Astrocyte of the spinal cord (primary cell): Measurements from ENCODE around the gene VPS13A.
A peak's percentile ranks its signal among the peaks of the same experiment; 100 is the strongest.

Source experiments
- DNase-seq: peaks from one replicate; pipeline ENCODE4 v3.0.0; 2011; ENCODE audit warnings: low read depth, low spot score
- H3K4me3 ChIP-seq: 2 replicates; pipeline ENCODE4 v1.5.1; 2011; ENCODE audit warnings: low read depth, mild to moderate bottlenecking, low read length, moderate library complexity
- in situ Hi-C: cut with HindIII; loops from 2 replicates; pipeline ENCODE4 v1.10.0; 2017; ENCODE audit warnings: low sequenced_read_pairs
- TF ChIP-seq, protein P1 (sequence below): IDR thresholded peaks from 2 replicates; pipeline ENCODE4 v1.5.1; 2012; ENCODE audit warnings: low read depth, mild to moderate bottlenecking, low read length, inconsistent platforms

Gene VPS13A

GRCh38 chr9:77422969-77423368 is 245.6 kb downstream of the VPS13A start:
- in situ Hi-C loops, result no loop called here
- DNase-seq, result no peak
- TF ChIP-seq, protein P1, sequence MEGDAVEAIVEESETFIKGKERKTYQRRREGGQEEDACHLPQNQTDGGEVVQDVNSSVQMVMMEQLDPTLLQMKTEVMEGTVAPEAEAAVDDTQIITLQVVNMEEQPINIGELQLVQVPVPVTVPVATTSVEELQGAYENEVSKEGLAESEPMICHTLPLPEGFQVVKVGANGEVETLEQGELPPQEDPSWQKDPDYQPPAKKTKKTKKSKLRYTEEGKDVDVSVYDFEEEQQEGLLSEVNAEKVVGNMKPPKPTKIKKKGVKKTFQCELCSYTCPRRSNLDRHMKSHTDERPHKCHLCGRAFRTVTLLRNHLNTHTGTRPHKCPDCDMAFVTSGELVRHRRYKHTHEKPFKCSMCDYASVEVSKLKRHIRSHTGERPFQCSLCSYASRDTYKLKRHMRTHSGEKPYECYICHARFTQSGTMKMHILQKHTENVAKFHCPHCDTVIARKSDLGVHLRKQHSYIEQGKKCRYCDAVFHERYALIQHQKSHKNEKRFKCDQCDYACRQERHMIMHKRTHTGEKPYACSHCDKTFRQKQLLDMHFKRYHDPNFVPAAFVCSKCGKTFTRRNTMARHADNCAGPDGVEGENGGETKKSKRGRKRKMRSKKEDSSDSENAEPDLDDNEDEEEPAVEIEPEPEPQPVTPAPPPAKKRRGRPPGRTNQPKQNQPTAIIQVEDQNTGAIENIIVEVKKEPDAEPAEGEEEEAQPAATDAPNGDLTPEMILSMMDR, result no peak
- H3K4me3 ChIP-seq, result no peak overlapping the region

DNA sequence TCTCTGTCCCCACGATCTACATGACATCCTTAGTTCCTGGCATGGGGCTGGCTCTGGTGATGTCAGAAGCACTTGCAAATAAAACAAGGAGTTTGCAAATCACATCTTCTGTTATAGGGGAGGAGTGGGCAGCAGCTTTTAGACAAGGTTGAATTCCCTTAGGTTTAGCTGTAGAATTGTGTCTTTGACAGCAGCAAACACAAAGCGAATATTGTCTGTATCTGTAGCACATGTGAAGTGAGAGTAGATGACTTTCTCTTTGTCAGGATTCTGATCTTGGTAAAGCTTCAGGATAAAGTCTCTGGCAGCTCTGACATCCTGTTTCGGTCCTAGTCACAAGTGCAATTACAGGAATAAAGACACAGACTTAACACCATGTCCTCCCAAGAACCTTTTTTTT is 246.5 kb downstream of the VPS13A start:
- TF ChIP-seq, protein P1, result no peak
- in situ Hi-C loops, result no loop called here
- no peak overlapping the region for H3K4me3 ChIP-seq
- no peak for DNase-seq

GRCh38 chr9:77424993-77425392 is 247.7 kb downstream of the VPS13A start:
- TF ChIP-seq, protein P1, result no peak
- H3K4me3 ChIP-seq, result no peak overlapping the region
- DNase-seq, result peak; percentile 12
- in situ Hi-C loops, result no loop called here

DNA sequence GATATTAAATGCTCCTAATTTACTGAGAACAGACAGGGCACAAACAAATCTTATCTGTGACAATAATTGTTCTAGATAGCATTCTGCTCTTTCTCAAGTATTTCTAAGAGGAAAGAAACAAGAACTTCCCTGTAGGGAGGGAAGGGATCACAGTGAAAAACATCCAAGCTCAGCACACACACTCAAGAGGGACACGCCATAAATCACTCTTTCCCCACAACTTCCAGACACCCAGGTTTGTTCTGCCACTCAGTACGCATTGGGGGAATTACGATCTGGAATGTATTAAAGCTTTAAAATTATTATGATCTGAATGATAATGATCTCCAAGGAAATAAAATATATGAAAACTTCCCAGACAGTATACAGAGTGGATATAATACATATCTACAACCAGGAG is 249.4 kb downstream of the VPS13A start:
- no peak for DNase-seq
- in situ Hi-C loops, result no loop called here
- H3K4me3 ChIP-seq, result no peak overlapping the region
- TF ChIP-seq, protein P1, result no peak

DNA sequence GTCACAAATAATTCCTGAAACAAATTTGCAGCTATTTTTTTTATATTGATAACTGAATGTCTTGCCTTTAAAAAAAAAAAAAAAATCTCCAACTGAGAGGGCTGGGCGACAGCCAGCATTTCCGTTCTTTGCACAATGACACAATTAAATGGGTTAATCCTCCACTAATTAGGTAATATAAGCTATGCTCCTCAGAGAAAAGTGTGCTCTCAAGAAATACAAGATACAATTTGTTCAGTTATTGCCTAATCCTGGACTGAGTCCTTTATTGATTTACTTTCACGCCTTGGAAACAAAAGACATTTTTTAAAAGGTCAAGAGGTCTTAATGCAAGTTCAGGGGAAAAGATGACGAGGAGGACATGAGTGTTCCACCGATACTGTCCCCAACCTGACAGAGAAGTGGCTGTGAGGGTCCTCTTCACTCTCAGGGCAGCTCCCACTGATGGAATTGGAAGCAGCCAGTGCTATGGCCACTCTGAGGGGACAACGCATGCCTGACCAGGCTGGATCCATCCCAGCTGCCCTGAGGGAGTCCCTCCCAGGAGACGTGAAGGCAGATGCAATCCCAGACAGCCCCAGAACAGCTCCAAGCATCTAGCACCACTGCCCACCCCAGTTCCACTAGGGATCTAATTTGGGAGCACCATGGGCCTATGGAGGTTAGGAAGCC is 250.1 kb downstream of the VPS13A start:
- no peak for DNase-seq
- no peak overlapping the region for H3K4me3 ChIP-seq
- in situ Hi-C loops, result no loop called here
- TF ChIP-seq, protein P1, result no peak

- peak; percentile 47 for DNase-seq
- in situ Hi-C loops, result no loop called here
Observed at GRCh38 chr9:77429928-77430327, 252.6 kb downstream of the VPS13A start.

More at GRCh38 chr9:77429928-77430327, 252.6 kb downstream of the VPS13A start:
- no peak overlapping the region for H3K4me3 ChIP-seq
- TF ChIP-seq, protein P1, result no peak
